Testis (tissue), 3 donors: ENCODE results near the gene ZNF423. TPM values are rescaled to one million over a fixed set of nuclear protein-coding genes. Genes with fewer than 3 reads are reported as not detected.

ENCODE experiments used
- DNase-seq: peaks from one replicate; pipeline ENCODE4 v3.0.0-alpha.2; 2019
- H3K27ac ChIP-seq, 2 donors: fragments of 200-600 bp; sonication (generic); one replicate each; pipeline ENCODE4 v1.5.1; 2019
- H3K27me3 ChIP-seq: fragments of 200-600 bp; sonication (generic); one replicate; pipeline ENCODE4 v1.5.1; 2019
- H3K36me3 ChIP-seq: fragments of 200-600 bp; sonication (generic); one replicate; pipeline ENCODE4 v1.5.1; 2017; ENCODE audit warnings: low read depth; ENCODE audit errors: missing control alignments
- H3K4me1 ChIP-seq: fragments of 200-600 bp; sonication (generic); one replicate; pipeline ENCODE4 v1.5.1; 2019
- H3K4me3 ChIP-seq, 2 donors: fragments of 200-600 bp; sonication (generic); one replicate each; pipeline ENCODE4 v1.5.1; 2017 to 2019
- H3K9me3 ChIP-seq: fragments of 200-600 bp; sonication (generic); one replicate; pipeline ENCODE4 v1.5.1; 2017
- CTCF ChIP-seq, 3 experiments: fragments of 450-650 bp in 2 of 3; fragments of 200-600 bp in 1 of 3; sonication (generic) in 1 of 3; IDR thresholded peaks; one replicate each; pipeline ENCODE4 v1.5.1; 2016 to 2019; ENCODE audit warnings: antibody characterized with exemption in 3 of 3, mild to moderate bottlenecking in 2 of 3, moderate library complexity in 1 of 3
- POLR2A ChIP-seq: fragments of 450-650 bp; IDR thresholded peaks from one replicate; pipeline ENCODE4 v1.6.1; 2017; ENCODE audit warnings: antibody characterized with exemption, mild to moderate bottlenecking, moderate library complexity
- WGBS, 2 donors: methylation state at CpG; one replicate each; pipeline ENCODE4 v1.1.5; 2018; 5-methylcytosine and 5-hydroxymethylcytosine counted together
- intact Hi-C: fragments of 100-400 bp; cut with DNase I; formaldehyde crosslinking; loops from one replicate; pipeline ENCODE4 v1.15.1; 2023; ENCODE audit warnings: low total_unique reads
- polyA plus RNA-seq: library from polyadenylated mRNA; stranded (reverse); fragments of 350-450 nt; fragmentation: Illumina TruSeq; extraction: RNeasy Lipid Tissue Mini Kit (QIAGEN cat#74804); gene quantifications from one replicate; pipeline ENCODE4 v1.2.3, GENCODE V29; 2014; ENCODE audit warnings: low read depth, low replicate concordance; ENCODE audit not compliant: insufficient read depth
- total RNA-seq, 2 donors: library from RNA; depleted of rRNA; stranded (reverse); fragments of >200 nt; gene quantifications; one replicate each; pipeline ENCODE4 v1.2.3, GENCODE V29; 2016

ZNF423 gene
- total and polyA plus RNA-seq, 3 donors from 2014 or later, result 8.9 to 19.0 (median 12.1) TPM

- TF ChIP-seq CTCF (IDR thresholded peaks at IDR 0.05) (no peak), POLR2A (no peak)
- DNase-seq, result no peak
- intact Hi-C loops, result no loop called here
- Histone ChIP-seq H3K27ac (no peak overlapping the region), H3K9me3 (no peaks in the 10 kb centered on the region), H3K4me3 (no peak overlapping the region), H3K27me3 (no peaks in the 10 kb centered on the region), H3K36me3 (no peaks in the 10 kb centered on the region), H3K4me1 (no peaks in the 10 kb centered on the region)
- WGBS, 2 donors, result 69% methylated on average over 7 to 11 of the region's 11 CpGs
Measured at GRCh38 chr16:49474741-49475140, 381.2 kb downstream of the ZNF423 start.

- H3K27ac ChIP-seq, result no peak overlapping the region
- 74 to 86% methylated on average over 5 of the region's 5 CpGs for WGBS, 2 donors
- intact Hi-C loops, result no loop called here
- H3K4me3 ChIP-seq, result no peak overlapping the region
- TF ChIP-seq CTCF (IDR thresholded peaks at IDR 0.05) (no peak), POLR2A (no peak)
- no peaks in the 10 kb centered on the region for H3K9me3 ChIP-seq
- DNase-seq, result no peak
- H3K27me3 ChIP-seq, result no peaks in the 10 kb centered on the region
- no peaks in the 10 kb centered on the region for H3K4me1 ChIP-seq
- H3K36me3 ChIP-seq, result no peaks in the 10 kb centered on the region
Measured at GRCh38 chr16:49473773-49474172, 382.1 kb downstream of the ZNF423 start.

DNA sequence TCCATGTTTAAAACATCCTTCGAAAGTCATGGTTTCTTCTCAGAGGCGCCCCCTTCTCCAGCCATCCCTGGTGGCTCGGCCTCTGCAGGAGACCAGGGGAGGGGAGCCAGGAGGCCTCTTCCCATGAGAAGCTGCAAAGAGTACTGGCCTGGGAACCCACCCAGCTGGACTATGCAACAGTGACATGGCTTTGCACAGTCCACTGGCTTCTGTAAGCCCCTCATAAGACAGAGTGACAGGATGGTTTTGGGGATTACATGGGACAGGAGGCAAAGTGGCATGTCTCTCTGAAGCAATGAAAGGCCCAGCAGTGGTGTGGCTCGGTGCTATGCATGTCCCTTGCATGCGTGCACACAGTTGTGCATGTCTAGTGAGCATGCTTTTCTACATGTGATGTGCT lies 382.8 kb downstream of the ZNF423 start:
- TF ChIP-seq POLR2A (no peak), CTCF (IDR thresholded peaks at IDR 0.05) (no peak)
- Histone ChIP-seq H3K36me3 (no peaks in the 10 kb centered on the region), H3K4me3 (no peak overlapping the region), H3K9me3 (no peaks in the 10 kb centered on the region), H3K27me3 (no peaks in the 10 kb centered on the region), H3K27ac (no peak overlapping the region), H3K4me1 (no peaks in the 10 kb centered on the region)
- intact Hi-C loops, result no loop called here
- WGBS, 2 donors, result 92 to 93% methylated on average over 5 of the region's 5 CpGs
- DNase-seq, result peak; percentile 6

DNA sequence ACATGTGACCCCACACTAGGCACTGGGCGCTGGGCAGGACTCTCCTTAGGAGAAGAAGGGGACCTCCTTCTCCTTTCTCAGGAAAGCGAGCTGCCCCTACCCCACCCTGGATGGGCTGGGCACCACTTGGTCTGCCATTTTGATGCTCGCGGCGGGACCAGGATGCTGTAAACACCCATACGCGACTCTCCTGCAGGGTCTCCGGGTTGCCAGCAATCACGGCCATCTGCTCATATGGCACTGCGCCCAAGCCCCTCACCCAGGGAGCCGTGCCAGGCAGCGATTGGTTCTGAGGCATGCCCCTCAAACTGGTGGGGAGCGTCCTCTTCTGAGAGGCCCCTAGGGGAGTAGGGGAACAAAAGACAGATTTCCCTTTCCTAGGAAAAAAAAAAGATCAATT lies 383.3 kb downstream of the ZNF423 start:
- intact Hi-C loops, result no loop called here
- Histone ChIP-seq H3K36me3 (no peaks in the 10 kb centered on the region), H3K4me3 (no peak overlapping the region), H3K4me1 (no peaks in the 10 kb centered on the region), H3K27me3 (no peaks in the 10 kb centered on the region), H3K9me3 (no peaks in the 10 kb centered on the region), H3K27ac (no peak overlapping the region)
- 90 to 92% methylated on average over 13 of the region's 13 CpGs for WGBS, 2 donors
- DNase-seq, result peak; percentile 12
- TF ChIP-seq CTCF (IDR thresholded peaks at IDR 0.05) (no peak), POLR2A (no peak)

DNA sequence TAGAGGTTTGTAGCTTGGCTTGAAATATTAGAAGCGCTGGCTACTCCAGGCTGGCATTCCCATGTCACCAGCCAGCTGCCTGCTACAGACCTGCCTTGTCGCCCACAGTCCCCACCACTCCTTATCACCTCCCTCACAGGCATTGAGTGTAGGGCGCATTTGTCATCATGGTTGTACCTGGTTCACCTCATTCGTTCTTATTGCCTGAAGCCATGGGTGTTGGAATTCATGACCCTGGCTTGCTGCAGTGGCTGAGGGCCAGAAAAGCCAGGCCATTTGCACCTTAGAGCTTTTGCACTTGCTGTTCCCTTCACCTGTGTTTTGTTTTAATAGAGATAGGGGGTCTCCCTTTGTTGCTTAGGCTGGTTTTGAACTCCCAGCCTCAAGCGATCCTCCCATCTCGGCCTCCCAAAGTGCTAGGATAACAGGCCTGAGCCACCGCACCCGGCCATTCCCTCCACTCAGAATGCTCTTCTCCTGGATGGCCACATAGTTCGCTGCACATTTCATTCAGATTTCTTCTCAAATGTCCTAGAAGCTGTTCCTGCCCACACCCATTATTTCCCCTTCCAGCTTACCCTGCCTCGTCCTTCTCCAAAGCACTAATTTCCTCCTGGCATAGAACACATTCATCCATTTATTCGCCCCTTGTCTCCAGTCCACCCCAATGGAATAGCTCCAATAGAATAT lies 384.7 kb downstream of the ZNF423 start:
- no peak overlapping the region for H3K27ac ChIP-seq
- peak; percentile 3 for DNase-seq
- H3K4me1 ChIP-seq, result no peaks in the 10 kb centered on the region
- TF ChIP-seq CTCF (IDR thresholded peaks at IDR 0.05) (no peak), POLR2A (no peak)
- 86 to 89% methylated on average over 8 to 11 of the region's 11 CpGs for WGBS, 2 donors
- no peaks in the 10 kb centered on the region for H3K36me3 ChIP-seq
- intact Hi-C loops, result no loop called here
- no peaks in the 10 kb centered on the region for H3K9me3 ChIP-seq
- no peaks in the 10 kb centered on the region for H3K27me3 ChIP-seq
- no peak overlapping the region for H3K4me3 ChIP-seq
